Measurements from ENCODE around the gene CHST11. TPM values are rescaled to one million over a fixed set of nuclear protein-coding genes. Genes with fewer than 3 reads are reported as not detected.

The CHST11 gene
- total RNA-seq, 1 experiment from 2014 or later, result 1.1 TPM

DNA sequence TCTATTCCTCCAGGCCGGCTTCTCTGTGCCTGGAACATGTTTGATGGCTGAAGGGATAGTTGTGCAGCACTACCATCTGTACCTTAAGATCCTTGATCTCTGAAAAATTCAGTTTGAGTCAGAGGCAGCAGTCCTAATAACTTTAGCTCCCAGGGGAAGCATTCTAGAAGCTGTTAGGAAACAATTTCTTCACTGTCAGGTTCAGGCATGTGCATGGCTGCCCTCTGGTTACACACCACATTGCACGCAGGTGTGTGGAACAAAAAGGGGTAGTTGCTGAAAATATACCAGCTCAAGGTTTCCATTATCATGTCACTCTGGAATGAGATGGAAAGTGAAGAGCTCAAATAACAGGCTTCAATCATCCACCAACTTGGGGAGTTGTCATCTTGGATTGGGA lies 80.1 kb downstream of the CHST11 start:
- TF ChIP-seq, protein P1, sequence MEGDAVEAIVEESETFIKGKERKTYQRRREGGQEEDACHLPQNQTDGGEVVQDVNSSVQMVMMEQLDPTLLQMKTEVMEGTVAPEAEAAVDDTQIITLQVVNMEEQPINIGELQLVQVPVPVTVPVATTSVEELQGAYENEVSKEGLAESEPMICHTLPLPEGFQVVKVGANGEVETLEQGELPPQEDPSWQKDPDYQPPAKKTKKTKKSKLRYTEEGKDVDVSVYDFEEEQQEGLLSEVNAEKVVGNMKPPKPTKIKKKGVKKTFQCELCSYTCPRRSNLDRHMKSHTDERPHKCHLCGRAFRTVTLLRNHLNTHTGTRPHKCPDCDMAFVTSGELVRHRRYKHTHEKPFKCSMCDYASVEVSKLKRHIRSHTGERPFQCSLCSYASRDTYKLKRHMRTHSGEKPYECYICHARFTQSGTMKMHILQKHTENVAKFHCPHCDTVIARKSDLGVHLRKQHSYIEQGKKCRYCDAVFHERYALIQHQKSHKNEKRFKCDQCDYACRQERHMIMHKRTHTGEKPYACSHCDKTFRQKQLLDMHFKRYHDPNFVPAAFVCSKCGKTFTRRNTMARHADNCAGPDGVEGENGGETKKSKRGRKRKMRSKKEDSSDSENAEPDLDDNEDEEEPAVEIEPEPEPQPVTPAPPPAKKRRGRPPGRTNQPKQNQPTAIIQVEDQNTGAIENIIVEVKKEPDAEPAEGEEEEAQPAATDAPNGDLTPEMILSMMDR (conservative IDR thresholded peaks at IDR 0.05; ENCODE audit: low read depth, low read length), result no peak
- TF ChIP-seq EZH2 (IDR thresholded peaks at IDR 0.05; ENCODE audit: borderline replicate concordance, low read depth, low read length, poor library complexity, severe bottlenecking), result no peak

DNA sequence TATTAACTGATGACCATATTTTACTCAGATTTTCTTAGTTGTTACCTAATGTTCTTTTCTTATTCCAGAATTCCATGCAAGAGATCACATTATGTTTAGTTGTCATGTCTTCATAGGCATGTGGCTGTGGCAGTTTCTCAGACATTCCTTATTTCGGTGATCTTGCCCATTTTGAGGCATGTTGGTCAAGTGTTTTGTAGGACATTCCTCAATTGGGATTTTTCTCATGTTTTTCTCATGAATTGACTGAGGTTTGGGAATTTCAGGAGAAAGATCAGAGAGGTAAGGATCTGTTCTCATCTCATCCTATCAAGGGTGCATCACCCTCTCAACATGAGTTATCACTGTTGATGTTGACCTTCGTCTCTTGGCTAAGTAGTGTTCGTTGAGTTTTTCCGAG lies 81.3 kb downstream of the CHST11 start:
- no TSS peak for BruUV-seq (replicated peaks)
- Histone ChIP-seq H3K4me3 (ENCODE audit: low read depth, low read length, poor library complexity, severe bottlenecking) (no peak overlapping the region), H3K9me3 (ENCODE audit: low read depth, low read length, poor library complexity, severe bottlenecking) (no peaks in the 10 kb centered on the region), H3K36me3 (ENCODE audit: insufficient read depth, low read length, poor library complexity, severe bottlenecking) (no peaks in the 10 kb centered on the region), H3K27ac (ENCODE audit: low read depth, low read length, poor library complexity, severe bottlenecking) (no peak overlapping the region), H3K4me1 (ENCODE audit: insufficient read depth, low read length, poor library complexity, severe bottlenecking) (no peaks in the 10 kb centered on the region), H3K27me3 (replicated peaks; ENCODE audit: insufficient read depth, low read depth, low read length, poor library complexity) (no peaks in the 10 kb centered on the region)
- DNase-seq (ENCODE audit: low spot score), result no peak
- ChIA-PET POLR2A (ENCODE audit: low non-redundant PET) (no interaction called here), CTCF (no interaction called here)
- TF ChIP-seq EZH2 (IDR thresholded peaks at IDR 0.05; ENCODE audit: borderline replicate concordance, low read depth, low read length, poor library complexity, severe bottlenecking), result no peak
- TF ChIP-seq, protein P1 (conservative IDR thresholded peaks at IDR 0.05; ENCODE audit: low read depth, low read length), result no peak
- intact Hi-C loops (cut with micrococcal nuclease; ENCODE audit: unreplicated experiment), result no loop called here

More for the DNA sequence above, 80.1 kb downstream of the CHST11 start:
- H3K4me3 ChIP-seq (ENCODE audit: low read depth, low read length, poor library complexity, severe bottlenecking), result no peak overlapping the region
- no peak overlapping the region for H3K27ac ChIP-seq (ENCODE audit: low read depth, low read length, poor library complexity, severe bottlenecking)
- no peaks in the 10 kb centered on the region for H3K4me1 ChIP-seq (ENCODE audit: insufficient read depth, low read length, poor library complexity, severe bottlenecking)
- H3K27me3 ChIP-seq (replicated peaks; ENCODE audit: insufficient read depth, low read depth, low read length, poor library complexity), result no peaks in the 10 kb centered on the region
- H3K9me3 ChIP-seq (ENCODE audit: low read depth, low read length, poor library complexity, severe bottlenecking), result no peaks in the 10 kb centered on the region
- no TSS peak for BruUV-seq (replicated peaks)
- ChIA-PET POLR2A (ENCODE audit: low non-redundant PET) (no interaction called here), CTCF (no interaction called here)
- no peak for DNase-seq (ENCODE audit: low spot score)
- intact Hi-C loops (cut with micrococcal nuclease; ENCODE audit: unreplicated experiment), result no loop called here
- no peaks in the 10 kb centered on the region for H3K36me3 ChIP-seq (ENCODE audit: insufficient read depth, low read length, poor library complexity, severe bottlenecking)

DNA sequence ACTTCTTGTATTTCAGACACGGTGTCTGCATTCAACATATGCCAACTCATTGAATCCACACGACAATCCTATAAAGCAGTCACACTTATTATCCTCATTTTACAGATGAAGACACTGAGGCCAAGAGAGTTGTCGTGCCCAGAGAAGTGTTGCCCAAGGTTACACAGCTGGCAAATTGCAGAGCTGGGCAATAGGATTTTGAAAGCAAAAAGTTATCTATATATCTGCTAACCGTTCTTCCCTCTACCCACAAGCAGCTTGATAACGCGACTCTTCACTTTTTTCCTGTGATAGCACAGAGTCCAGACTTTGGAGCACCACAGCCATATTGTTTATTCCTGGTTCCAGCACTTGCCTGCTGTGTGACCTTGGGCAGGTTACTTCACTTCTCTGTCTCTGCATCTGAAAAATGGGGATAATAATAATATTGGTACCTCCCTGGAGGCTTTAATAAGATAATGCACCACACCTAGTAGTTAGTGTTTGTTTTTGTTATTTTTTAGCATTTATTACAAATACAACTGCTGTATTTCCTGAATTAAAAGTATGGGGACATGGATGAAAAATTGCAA lies 82.2 kb downstream of the CHST11 start:
- TF ChIP-seq, protein P1 (conservative IDR thresholded peaks at IDR 0.05; ENCODE audit: low read depth, low read length), result no peak
- no peak for TF ChIP-seq EZH2 (IDR thresholded peaks at IDR 0.05; ENCODE audit: borderline replicate concordance, low read depth, low read length, poor library complexity, severe bottlenecking)
- H3K36me3 ChIP-seq (ENCODE audit: insufficient read depth, low read length, poor library complexity, severe bottlenecking), result no peaks in the 10 kb centered on the region
- ChIA-PET POLR2A (ENCODE audit: low non-redundant PET) (no interaction called here), CTCF (no interaction called here)
- intact Hi-C loops (cut with micrococcal nuclease; ENCODE audit: unreplicated experiment), result no loop called here
- no peaks in the 10 kb centered on the region for H3K9me3 ChIP-seq (ENCODE audit: low read depth, low read length, poor library complexity, severe bottlenecking)
- H3K27me3 ChIP-seq (replicated peaks; ENCODE audit: insufficient read depth, low read depth, low read length, poor library complexity), result no peaks in the 10 kb centered on the region
- H3K4me3 ChIP-seq (ENCODE audit: low read depth, low read length, poor library complexity, severe bottlenecking), result no peak overlapping the region
- H3K27ac ChIP-seq (ENCODE audit: low read depth, low read length, poor library complexity, severe bottlenecking), result no peak overlapping the region
- BruUV-seq (replicated peaks), result no TSS peak
- no peak for DNase-seq (ENCODE audit: low spot score)
- no peaks in the 10 kb centered on the region for H3K4me1 ChIP-seq (ENCODE audit: insufficient read depth, low read length, poor library complexity, severe bottlenecking)

Data from A673 (cell line).